HG02678 (cell line): Measurements from ENCODE around the gene FA2H.
"Not testable (repeated sequence)": the region's sequence is repeated elsewhere in the genome, so short reads cannot be mapped to it uniquely, and the experiment has no call there.

Source experiments
- ATAC-seq: cut with Tn5 transposase; IDR thresholded peaks from one replicate; pipeline ENCODE4 v1.9.1; 2021; ENCODE audit warnings: mild to moderate bottlenecking, moderate library complexity; ENCODE audit not compliant: unreplicated experiment

Gene FA2H

GRCh38 chr16:74695450-74696422, 78.9 kb downstream of the FA2H start:
- peak; percentile 90 for ATAC-seq

- ATAC-seq, result no peak
Observed at GRCh38 chr16:74691093-74691855, 83.3 kb downstream of the FA2H start.

DNA sequence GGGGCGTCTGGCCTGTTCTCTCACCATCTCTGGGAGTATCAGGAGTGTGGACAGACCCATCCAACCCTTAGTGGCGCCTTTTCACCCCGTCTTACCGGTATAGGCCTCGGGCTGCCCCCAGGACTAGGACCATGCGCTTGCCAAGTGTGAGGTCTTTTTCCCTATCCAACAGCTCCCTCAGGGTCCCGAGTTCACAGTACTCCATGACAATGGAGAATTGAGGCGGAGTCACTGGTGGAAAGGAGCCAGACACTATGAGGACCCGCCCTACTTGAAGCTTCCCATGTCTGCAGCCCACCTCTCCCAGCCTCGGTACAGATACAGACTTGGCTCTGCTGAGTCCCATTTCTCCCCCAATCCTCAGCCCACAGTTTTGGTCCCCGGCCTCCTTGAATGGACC, 92.1 kb downstream of the FA2H start:
- ATAC-seq, result no peak

DNA sequence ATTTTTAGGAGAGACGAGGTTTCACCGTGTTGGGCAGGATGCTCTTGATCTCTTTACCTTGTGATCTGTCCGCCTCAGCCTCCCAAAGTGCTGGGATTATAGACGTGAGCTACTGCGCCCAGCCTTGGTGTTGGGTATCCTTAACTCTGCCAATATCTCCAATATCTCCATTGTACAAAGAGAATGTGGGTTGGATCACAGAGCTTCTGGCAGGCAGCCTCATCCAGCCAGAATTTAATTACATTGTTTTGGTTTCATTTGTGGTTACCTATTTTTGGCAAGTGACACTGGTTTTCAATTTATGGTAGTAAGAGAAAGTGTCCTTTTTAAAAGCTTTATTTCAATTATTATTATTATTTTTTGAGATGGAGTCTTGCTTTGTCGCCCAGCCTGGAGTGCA, 93.9 kb downstream of the FA2H start:
- no peak for ATAC-seq

DNA sequence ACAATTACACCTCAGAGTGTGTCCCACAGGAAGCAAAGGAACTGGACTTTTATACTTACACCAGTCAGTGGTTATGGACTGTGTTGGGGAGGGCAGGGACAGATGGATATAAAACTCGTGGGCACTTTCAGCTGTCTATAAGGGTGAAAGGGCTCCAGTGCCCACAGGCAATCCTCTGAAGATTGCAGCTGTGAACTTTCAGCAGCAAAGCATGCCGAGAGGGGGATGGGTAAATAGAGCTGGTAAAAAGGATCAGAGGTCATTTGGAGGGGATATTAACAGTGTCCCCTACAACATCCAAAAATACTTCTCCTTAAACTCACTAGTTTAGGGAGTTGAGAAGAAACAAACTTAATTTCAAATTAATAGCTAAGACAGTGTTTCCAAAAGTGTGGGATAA, 94.6 kb downstream of the FA2H start:
- no peak for ATAC-seq

DNA sequence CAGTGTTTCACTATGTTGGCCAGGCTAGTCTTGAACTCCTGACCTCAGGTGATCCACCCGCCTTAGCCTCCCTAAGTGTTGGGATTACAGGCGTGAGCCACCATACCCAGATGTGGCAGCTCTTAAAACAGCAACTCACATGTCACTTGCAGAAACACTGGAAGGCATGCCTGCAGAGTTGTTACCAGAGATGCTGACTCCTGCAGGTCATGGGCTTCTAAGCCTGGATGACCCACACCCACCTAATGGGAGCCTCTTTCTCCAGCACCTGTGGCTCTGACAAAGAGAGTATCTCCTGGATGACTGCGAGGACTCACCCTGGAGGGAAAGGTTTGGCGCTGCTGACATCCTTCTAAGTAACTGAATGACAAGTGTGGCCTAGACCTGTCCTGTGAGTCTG, 96.8 kb downstream of the FA2H start:
- no peak for ATAC-seq

- no peak for ATAC-seq
Observed at GRCh38 chr16:74673876-74674275, 100.7 kb downstream of the FA2H start.

DNA sequence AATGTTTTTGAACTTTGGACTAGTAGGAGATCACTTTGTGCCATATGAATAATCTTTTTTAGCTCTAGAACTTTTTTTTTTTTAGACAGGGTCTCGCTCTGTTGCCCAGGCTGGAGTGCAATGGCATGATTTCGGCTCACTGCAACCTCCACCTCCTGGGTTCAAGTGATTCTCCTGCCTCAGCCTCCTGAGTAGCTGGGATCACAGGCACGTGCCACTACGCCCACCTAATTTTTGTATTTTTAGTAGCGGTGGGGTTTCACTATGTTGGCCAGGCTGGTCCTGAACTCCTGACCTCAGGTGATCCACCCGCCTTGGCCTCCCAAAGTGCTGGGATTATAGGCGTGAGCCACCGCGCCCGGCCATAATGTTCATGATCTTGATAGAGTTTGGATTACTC, 105.7 kb downstream of the FA2H start:
- ATAC-seq, result not testable (repeated sequence)

GRCh38 chr16:74667255-74667700, 107.3 kb downstream of the FA2H start:
- ATAC-seq, result no peak

DNA sequence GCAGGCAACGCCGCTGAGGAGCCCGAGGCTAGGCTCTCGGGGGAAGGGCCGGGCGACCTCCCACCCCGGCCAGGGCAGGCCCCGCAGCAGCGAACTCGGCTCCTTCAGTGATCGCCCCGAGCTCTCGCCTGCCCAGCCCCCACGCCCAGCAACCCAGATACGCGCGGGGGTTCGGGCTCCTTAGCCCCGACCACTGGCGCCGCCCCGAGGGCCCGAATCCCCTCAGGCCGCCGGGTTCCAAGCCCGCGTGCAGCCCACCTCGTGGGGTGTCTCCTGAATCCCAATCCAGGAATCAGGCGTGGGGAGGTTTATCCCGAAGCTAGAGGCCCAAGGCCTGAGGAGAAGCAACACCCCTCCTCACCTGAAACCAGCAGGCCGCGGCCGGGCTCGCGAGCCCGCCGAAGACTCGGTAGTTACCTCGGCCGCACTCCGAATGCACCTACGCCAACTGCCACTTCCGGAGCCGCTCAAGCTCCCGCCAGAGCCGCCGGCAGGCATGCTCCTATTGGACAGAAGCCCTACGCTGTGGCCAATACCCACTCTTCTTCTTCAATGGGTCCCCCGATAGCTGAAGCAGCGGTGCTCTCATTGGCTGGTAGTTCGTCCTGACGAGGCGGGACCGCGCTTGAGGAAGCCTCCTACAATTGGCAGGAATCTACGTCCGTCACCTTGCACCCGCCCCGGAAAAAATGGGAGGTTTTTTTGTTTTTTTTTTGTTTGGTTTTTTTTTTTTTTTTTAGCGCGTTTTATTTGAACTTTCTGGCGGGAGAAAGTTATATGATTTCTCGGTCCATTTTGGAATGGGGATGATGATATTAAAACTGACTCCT, 108.0 kb downstream of the FA2H start, which contains the start of gene RFWD3:
RFWD3 (minus strand) TSS at position 453 of the 830 bp plus-strand sequence. CDS start 5,428 bp downstream, outside the sequence.
- peak; percentile 100 for ATAC-seq

DNA sequence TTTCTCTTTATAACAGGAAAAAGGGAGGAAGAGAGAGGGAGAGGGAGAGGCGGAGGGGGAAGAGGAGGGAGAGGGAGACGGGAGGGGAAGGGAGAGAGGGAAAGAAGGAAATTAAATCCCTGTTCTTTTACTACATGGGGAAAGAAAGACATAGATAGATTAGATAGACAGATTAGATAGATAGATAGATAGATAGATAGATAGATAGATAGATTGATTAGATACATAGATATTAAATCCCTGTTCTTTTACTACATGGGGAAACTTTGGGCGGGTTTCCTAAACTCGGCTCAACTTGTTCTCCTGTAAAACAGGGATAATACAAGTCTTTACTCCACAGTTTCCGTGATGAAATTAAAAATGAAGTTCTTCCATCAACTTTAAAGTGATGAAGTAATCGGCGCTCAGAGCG, 108.6 kb downstream of the FA2H start:
- ATAC-seq, result no peak
